HG02943 (cell line): ENCODE data around the gene GBX1.

Source experiments
- ATAC-seq: cut with Tn5 transposase; IDR thresholded peaks from one replicate; pipeline ENCODE4 v1.9.1; 2021; ENCODE audit warnings: mild to moderate bottlenecking, low read depth, moderate library complexity; ENCODE audit not compliant: unreplicated experiment

GBX1 gene

GRCh38 chr7:151130741-151131157 is 36.7 kb downstream of the GBX1 start:
- ATAC-seq = no peak

GRCh38 chr7:151129960-151130591 is 37.4 kb downstream of the GBX1 start:
- no peak for ATAC-seq

GRCh38 chr7:151129117-151129959 is 38.2 kb downstream of the GBX1 start:
- ATAC-seq = no peak

GRCh38 chr7:151128716-151129115 is 38.8 kb downstream of the GBX1 start:
- ATAC-seq = no peak

GRCh38 chr7:151128144-151128543 is 39.4 kb downstream of the GBX1 start:
- no peak for ATAC-seq

GRCh38 chr7:151126491-151127137 is 40.9 kb downstream of the GBX1 start:
- no peak for ATAC-seq

- ATAC-seq = no peak
Measured at GRCh38 chr7:151125846-151126481, 41.5 kb downstream of the GBX1 start.

GRCh38 chr7:151125470-151125845 is 42.0 kb downstream of the GBX1 start:
- ATAC-seq = no peak

- ATAC-seq = no peak
Measured at GRCh38 chr7:151124899-151125399, 42.5 kb downstream of the GBX1 start.

- no peak for ATAC-seq
Measured at GRCh38 chr7:151124481-151124880, 43.0 kb downstream of the GBX1 start.

- ATAC-seq = peak; percentile 77
Measured at GRCh38 chr7:151123822-151124464, 43.6 kb downstream of the GBX1 start.

GRCh38 chr7:151123158-151123821 is 44.2 kb downstream of the GBX1 start:
- no peak for ATAC-seq

GRCh38 chr7:151122796-151123157 is 44.7 kb downstream of the GBX1 start:
- no peak for ATAC-seq

- no peak for ATAC-seq
Measured at GRCh38 chr7:151122276-151122675, 45.2 kb downstream of the GBX1 start.

- no peak for ATAC-seq
Measured at GRCh38 chr7:151121380-151122170, 45.9 kb downstream of the GBX1 start.

GRCh38 chr7:151120896-151121295 is 46.6 kb downstream of the GBX1 start:
- ATAC-seq = no peak

- no peak for ATAC-seq
Measured at GRCh38 chr7:151119902-151120301, 47.6 kb downstream of the GBX1 start.

GRCh38 chr7:151119055-151119415 is 48.5 kb downstream of the GBX1 start:
- ATAC-seq = no peak
